KOPT-K1 (cell line): ENCODE measurements around the gene TICRR.

Source experiments
- H3K27ac ChIP-seq: fragments of 200-600 bp; sonication (generic); 2 replicates; pipeline ENCODE4 v1.5.1; 2016; ENCODE audit warnings: antibody characterized with exemption, mild to moderate bottlenecking, low read depth, low read length; ENCODE audit not compliant: poor library complexity, severe bottlenecking
- H3K36me3 ChIP-seq: fragments of 200-600 bp; sonication (generic); 2 replicates; pipeline ENCODE4 v1.5.1; 2017; ENCODE audit warnings: antibody characterized with exemption, mild to moderate bottlenecking, low read length, moderate library complexity; ENCODE audit not compliant: insufficient read depth
- H3K9me3 ChIP-seq: fragments of 200-600 bp; sonication (generic); 2 replicates; pipeline ENCODE4 v1.5.1; 2017; ENCODE audit warnings: antibody characterized with exemption, low read length, mild to moderate bottlenecking; ENCODE audit not compliant: insufficient read depth, poor library complexity, severe bottlenecking

Gene TICRR

GRCh38 chr15:89666184-89666857 lies 91.1 kb downstream of the TICRR start:
- Histone ChIP-seq H3K36me3 (no peaks in the 10 kb centered on the region), H3K27ac (no peak overlapping the region), H3K9me3 (no peaks in the 10 kb centered on the region)

- no peaks in the 10 kb centered on the region for H3K36me3 ChIP-seq
- no peak overlapping the region for H3K27ac ChIP-seq
- no peaks in the 10 kb centered on the region for H3K9me3 ChIP-seq
Measured at GRCh38 chr15:89666858-89667705, 91.8 kb downstream of the TICRR start.

- no peaks in the 10 kb centered on the region for H3K9me3 ChIP-seq
- H3K27ac ChIP-seq, result no peak overlapping the region
- H3K36me3 ChIP-seq, result no peaks in the 10 kb centered on the region
Measured at GRCh38 chr15:89667706-89667960, 92.4 kb downstream of the TICRR start.

- Histone ChIP-seq H3K9me3 (no peaks in the 10 kb centered on the region), H3K27ac (no peak overlapping the region), H3K36me3 (no peaks in the 10 kb centered on the region)
Measured at GRCh38 chr15:89668171-89668570, 92.9 kb downstream of the TICRR start.

GRCh38 chr15:89669309-89669865 lies 94.1 kb downstream of the TICRR start:
- Histone ChIP-seq H3K9me3 (no peaks in the 10 kb centered on the region), H3K36me3 (no peaks in the 10 kb centered on the region), H3K27ac (no peak overlapping the region)

- no peaks in the 10 kb centered on the region for H3K9me3 ChIP-seq
- no peaks in the 10 kb centered on the region for H3K36me3 ChIP-seq
- no peak overlapping the region for H3K27ac ChIP-seq
Measured at GRCh38 chr15:89669941-89670340, 94.7 kb downstream of the TICRR start.

GRCh38 chr15:89670971-89671560 lies 95.8 kb downstream of the TICRR start:
- H3K9me3 ChIP-seq, result no peaks in the 10 kb centered on the region
- no peak overlapping the region for H3K27ac ChIP-seq
- H3K36me3 ChIP-seq, result no peaks in the 10 kb centered on the region

- no peak overlapping the region for H3K27ac ChIP-seq
- no peaks in the 10 kb centered on the region for H3K9me3 ChIP-seq
- no peaks in the 10 kb centered on the region for H3K36me3 ChIP-seq
Measured at GRCh38 chr15:89671687-89672086, 96.4 kb downstream of the TICRR start.

GRCh38 chr15:89672221-89673164 lies 97.2 kb downstream of the TICRR start:
- H3K27ac ChIP-seq, result no peak overlapping the region
- H3K36me3 ChIP-seq, result no peaks in the 10 kb centered on the region
- H3K9me3 ChIP-seq, result no peaks in the 10 kb centered on the region

- no peaks in the 10 kb centered on the region for H3K9me3 ChIP-seq
- no peak overlapping the region for H3K27ac ChIP-seq
- H3K36me3 ChIP-seq, result no peaks in the 10 kb centered on the region
Measured at GRCh38 chr15:89673165-89673512, 97.9 kb downstream of the TICRR start.

GRCh38 chr15:89674526-89674925 lies 99.3 kb downstream of the TICRR start:
- no peak overlapping the region for H3K27ac ChIP-seq
- H3K36me3 ChIP-seq, result no peaks in the 10 kb centered on the region
- no peaks in the 10 kb centered on the region for H3K9me3 ChIP-seq

GRCh38 chr15:89675606-89676005 lies 100.3 kb downstream of the TICRR start:
- no peaks in the 10 kb centered on the region for H3K36me3 ChIP-seq
- H3K9me3 ChIP-seq, result no peaks in the 10 kb centered on the region
- H3K27ac ChIP-seq, result no peak overlapping the region

GRCh38 chr15:89677381-89677780 lies 102.1 kb downstream of the TICRR start:
- Histone ChIP-seq H3K27ac (no peak overlapping the region), H3K9me3 (no peaks in the 10 kb centered on the region), H3K36me3 (no peaks in the 10 kb centered on the region)
